ENCODE data around the gene TARM1.

DNA sequence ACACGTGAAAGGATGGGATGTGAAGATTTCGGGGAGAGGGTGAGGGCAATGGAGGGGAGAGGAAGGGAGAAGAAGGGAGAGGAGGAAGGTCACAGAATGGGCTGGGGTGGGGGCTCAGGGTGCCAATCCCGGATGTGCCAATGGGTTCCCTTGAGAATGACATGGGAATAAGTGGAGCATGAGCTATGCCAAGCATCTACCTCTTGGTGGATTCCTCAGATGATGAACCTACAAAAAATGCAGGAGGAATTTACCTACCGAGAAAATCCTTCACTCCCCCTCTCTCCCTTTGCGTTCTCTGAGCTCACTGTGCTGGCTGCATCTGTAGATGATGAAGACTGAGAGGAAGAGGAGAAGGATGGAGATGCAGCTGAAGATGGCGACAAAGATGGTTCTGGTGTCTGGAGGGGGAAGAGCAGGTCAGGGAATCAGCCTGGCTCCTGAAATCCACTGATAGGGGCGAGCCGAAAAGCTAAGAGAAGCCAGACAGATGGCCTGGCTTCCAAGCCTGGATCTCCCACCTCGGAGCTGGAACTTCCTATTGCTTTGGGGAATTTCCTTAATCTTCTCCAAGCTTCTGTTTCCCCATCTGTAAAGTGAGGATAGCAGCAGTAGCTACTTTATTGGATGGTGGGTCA is 39.1 kb downstream of the TARM1 start:
- TF ChIP-seq BHLHE40 (IDR thresholded peaks at IDR 0.05; ENCODE audit: low read depth, low read length) (no peak), RAD21 (IDR thresholded peaks at IDR 0.05; ENCODE audit: low read length) (no peak), POLR2A (IDR thresholded peaks at IDR 0.05; ENCODE audit: low read depth, low read length) (no peak), CHD1 (IDR thresholded peaks at IDR 0.05; ENCODE audit: low read depth, low read length) (no peak), MXI1 (IDR thresholded peaks at IDR 0.05; ENCODE audit: borderline replicate concordance, low read depth, low read length) (no peak), MAFK (IDR thresholded peaks at IDR 0.05; ENCODE audit: low read depth, low read length) (no peak), RFX5 (IDR thresholded peaks at IDR 0.05; ENCODE audit: low read depth, low read length) (no peak)
- TF ChIP-seq, protein P1, sequence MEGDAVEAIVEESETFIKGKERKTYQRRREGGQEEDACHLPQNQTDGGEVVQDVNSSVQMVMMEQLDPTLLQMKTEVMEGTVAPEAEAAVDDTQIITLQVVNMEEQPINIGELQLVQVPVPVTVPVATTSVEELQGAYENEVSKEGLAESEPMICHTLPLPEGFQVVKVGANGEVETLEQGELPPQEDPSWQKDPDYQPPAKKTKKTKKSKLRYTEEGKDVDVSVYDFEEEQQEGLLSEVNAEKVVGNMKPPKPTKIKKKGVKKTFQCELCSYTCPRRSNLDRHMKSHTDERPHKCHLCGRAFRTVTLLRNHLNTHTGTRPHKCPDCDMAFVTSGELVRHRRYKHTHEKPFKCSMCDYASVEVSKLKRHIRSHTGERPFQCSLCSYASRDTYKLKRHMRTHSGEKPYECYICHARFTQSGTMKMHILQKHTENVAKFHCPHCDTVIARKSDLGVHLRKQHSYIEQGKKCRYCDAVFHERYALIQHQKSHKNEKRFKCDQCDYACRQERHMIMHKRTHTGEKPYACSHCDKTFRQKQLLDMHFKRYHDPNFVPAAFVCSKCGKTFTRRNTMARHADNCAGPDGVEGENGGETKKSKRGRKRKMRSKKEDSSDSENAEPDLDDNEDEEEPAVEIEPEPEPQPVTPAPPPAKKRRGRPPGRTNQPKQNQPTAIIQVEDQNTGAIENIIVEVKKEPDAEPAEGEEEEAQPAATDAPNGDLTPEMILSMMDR (conservative IDR thresholded peaks at IDR 0.05; ENCODE audit: low read depth, low read length) = no peak
- TF ChIP-seq, protein P2, sequence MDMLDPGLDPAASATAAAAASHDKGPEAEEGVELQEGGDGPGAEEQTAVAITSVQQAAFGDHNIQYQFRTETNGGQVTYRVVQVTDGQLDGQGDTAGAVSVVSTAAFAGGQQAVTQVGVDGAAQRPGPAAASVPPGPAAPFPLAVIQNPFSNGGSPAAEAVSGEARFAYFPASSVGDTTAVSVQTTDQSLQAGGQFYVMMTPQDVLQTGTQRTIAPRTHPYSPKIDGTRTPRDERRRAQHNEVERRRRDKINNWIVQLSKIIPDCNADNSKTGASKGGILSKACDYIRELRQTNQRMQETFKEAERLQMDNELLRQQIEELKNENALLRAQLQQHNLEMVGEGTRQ (IDR thresholded peaks at IDR 0.05; ENCODE audit: low read depth, low read length) = no peak

Data from IMR-90 (cell line).